Measurements from ENCODE around the gene HTR4.

DNA sequence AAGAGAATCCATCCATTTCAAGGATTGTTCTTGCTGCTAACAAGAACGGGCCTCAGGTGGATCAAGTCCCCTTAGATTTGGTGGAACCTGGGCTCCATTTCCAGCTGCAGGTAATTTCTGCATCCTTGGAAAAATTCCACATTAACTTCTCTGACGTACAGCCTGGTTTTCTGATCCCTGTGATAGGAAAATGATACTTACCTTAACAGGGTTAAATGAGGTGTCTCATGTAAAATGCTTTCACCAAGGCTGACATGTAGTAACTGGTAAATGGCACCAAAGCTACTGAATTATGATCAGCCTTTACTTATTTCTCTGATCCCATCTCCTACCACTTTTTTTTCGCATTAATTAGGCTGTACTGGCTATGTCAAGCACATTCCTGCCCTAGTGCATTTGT is 176.9 kb downstream of the HTR4 start:
- TF ChIP-seq CTCF (IDR thresholded peaks at IDR 0.05): no peak
- no peak for TF ChIP-seq EZH2 (IDR thresholded peaks at IDR 0.05)

Measured in neural progenitor cell (in vitro differentiated cells).